PC-9 (cell line): Measurements from ENCODE around the gene TUBA1C. TPM values are rescaled to one million over a fixed set of nuclear protein-coding genes. Genes with fewer than 3 reads are reported as not detected.
"Not testable (repeated sequence)": the region's sequence is repeated elsewhere in the genome, so short reads cannot be mapped to it uniquely, and the experiment has no call there.

Source experiments
- BruUV-seq: library from RNA; stranded (reverse); fragments of 400-500 nt; replicated peaks from 2 replicates; lab custom pipeline; 2021; lab: Mats Ljungman, UMichigan
- CTCF ChIA-PET: fragments of 300-600 bp; sonication (Branson Sonifier 250); formaldehyde crosslinking; loops from one replicate; lab custom pipeline; 2022; ENCODE audit warnings: antibody characterized with exemption; lab: Charles Lee
- POLR2A ChIA-PET: fragments of 300-600 bp; sonication (Branson Sonifier 250); formaldehyde crosslinking; loops from one replicate; lab custom pipeline; 2022; ENCODE audit warnings: antibody characterized with exemption; ENCODE audit not compliant: unreplicated experiment; lab: Charles Lee
- DNase-seq, 2 experiments: peaks; one replicate each; pipeline versions ENCODE4 v3.0.0 to v3.0.0-alpha.2; 2015 to 2022; ENCODE audit warnings: mixed read lengths in 1 of 2
- H2AFZ ChIP-seq: fragments of 200-600 bp; sonication (generic); 2 replicates; pipeline ENCODE4 v1.8.1; 2017; ENCODE audit warnings: antibody characterized with exemption
- H3F3A ChIP-seq: fragments of 200-600 bp; sonication (generic); 2 replicates; pipeline ENCODE4 v1.8.1; 2017; ENCODE audit warnings: antibody characterized with exemption, mild to moderate bottlenecking, low read depth; ENCODE audit not compliant: insufficient read depth
- H3K27ac ChIP-seq: fragments of 200-600 bp; sonication (generic); 2 replicates; pipeline ENCODE4 v1.6.1; 2016; ENCODE audit warnings: mixed run types
- H3K27me3 ChIP-seq: fragments of 200-600 bp; sonication (generic); 2 replicates; pipeline ENCODE4 v1.6.1; 2016; ENCODE audit warnings: low read depth, mixed run types; ENCODE audit not compliant: insufficient read depth
- H3K36me3 ChIP-seq: fragments of 200-600 bp; sonication (generic); 2 replicates; pipeline ENCODE4 v1.6.1; 2016; ENCODE audit warnings: low read depth, mixed run types
- H3K4me1 ChIP-seq: fragments of 200-600 bp; sonication (generic); replicated peaks from 2 replicates; pipeline ENCODE4 v1.6.1; 2016; ENCODE audit warnings: mixed run types; ENCODE audit not compliant: insufficient read depth
- H3K4me2 ChIP-seq: fragments of 200-600 bp; sonication (generic); 2 replicates; pipeline ENCODE4 v1.6.1; 2017; ENCODE audit warnings: mixed run types
- H3K4me3 ChIP-seq: fragments of 200-600 bp; sonication (generic); 2 replicates; pipeline ENCODE4 v1.6.1; 2016; ENCODE audit warnings: mixed run types
- H3K79me2 ChIP-seq: fragments of 200-600 bp; sonication (generic); 2 replicates; pipeline ENCODE4 v1.6.1; 2017; ENCODE audit warnings: low read depth, mixed run types
- H3K9me2 ChIP-seq: fragments of 200-600 bp; sonication (generic); 2 replicates; pipeline ENCODE4 v1.8.1; 2017; ENCODE audit warnings: mild to moderate bottlenecking; ENCODE audit not compliant: insufficient read depth
- H3K9me3 ChIP-seq: fragments of 200-600 bp; sonication (generic); 2 replicates; pipeline ENCODE4 v1.8.1; 2016; ENCODE audit warnings: low read depth; ENCODE audit not compliant: insufficient read depth
- H4K20me1 ChIP-seq: fragments of 200-600 bp; sonication (generic); 2 replicates; pipeline ENCODE4 v1.8.1; 2017; ENCODE audit not compliant: insufficient read depth
- EZH2 ChIP-seq: fragments of 200-600 bp; sonication (generic); IDR thresholded peaks from 2 replicates; pipeline ENCODE4 v1.8.0; 2017; ENCODE audit warnings: antibody characterized with exemption, low read depth
- intact Hi-C: fragments of 100-400 bp; cut with micrococcal nuclease; formaldehyde crosslinking; loops from one replicate; pipeline ENCODE4 v1.10.0; 2022; ENCODE audit not compliant: unreplicated experiment
- total RNA-seq: library from RNA; stranded (reverse); gene quantifications from 2 replicates; pipeline ENCODE4 v1.2.3, GENCODE V29; 2021
- TF ChIP-seq, protein P1 (sequence below): fragments of 200-600 bp; sonication (generic); conservative IDR thresholded peaks from 2 replicates; pipeline ENCODE4 v1.6.1; 2017; ENCODE audit warnings: mixed run types, antibody characterized with exemption, mild to moderate bottlenecking, moderate library complexity

Gene TUBA1C
- total RNA-seq, 1 experiment from 2014 or later = 490 TPM

DNA sequence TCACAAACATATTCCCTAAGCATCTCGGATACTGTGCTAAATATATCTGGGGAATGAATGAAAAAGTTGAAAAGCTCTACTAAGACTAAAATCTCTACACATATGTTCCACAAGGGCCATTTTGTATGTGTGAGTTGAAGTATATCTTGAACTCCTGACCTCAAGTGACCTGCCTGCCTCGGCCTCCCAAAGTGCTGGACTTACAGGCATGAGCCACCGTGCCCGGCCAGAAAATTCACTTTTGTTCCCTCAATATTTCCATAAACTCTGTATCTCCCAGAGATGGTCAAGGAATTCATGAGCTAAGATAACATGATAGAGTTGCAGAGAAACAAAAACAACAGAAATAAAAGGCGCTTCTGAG lies 1.5 kb upstream of the TUBA1C start:
- Histone ChIP-seq H3K27ac (0 out of 2 replicates have a peak overlapping the region, but pooled peaks have one; percentile 54), H3K9me3 (no peaks in the 10 kb centered on the region), H3K4me2 (peak overlapping the region; percentile 71), H3K4me3 (peak overlapping the region; percentile 94; the same call in 1 of the 2 replicates), H3F3A (peaks cover 57% of the 10 kb centered on the region), H4K20me1 (peaks cover 22% of the 10 kb centered on the region), H3K27me3 (no peaks in the 10 kb centered on the region), H3K9me2 (no peaks in the 10 kb centered on the region), H2AFZ (no peak overlapping the region), H3K36me3 (peaks cover 18% of the 10 kb centered on the region), H3K4me1 (peaks cover 45% of the 10 kb centered on the region), H3K79me2 (peaks cover 58% of the 10 kb centered on the region)
- DNase-seq = no peak
- ChIA-PET POLR2A (interaction anchor here (0.5 to 0.8 kb wide), 7 partner anchors 31 to 443 kb away, joined by 3 to 16 read pairs (median 4); partner anchors contain the start of gene TUBA1B), CTCF (interaction anchor here (1.8 kb wide), 1 partner anchor 84 kb away, joined by 5 read pairs; no protein-coding TSS in a partner anchor)
- intact Hi-C loops = loop anchor here (1.0 to 10.0 kb wide), 2 partner anchors 28 to 199 kb away; partner anchors contain the start of genes KMT2D and RHEBL1
- TF ChIP-seq, protein P1, sequence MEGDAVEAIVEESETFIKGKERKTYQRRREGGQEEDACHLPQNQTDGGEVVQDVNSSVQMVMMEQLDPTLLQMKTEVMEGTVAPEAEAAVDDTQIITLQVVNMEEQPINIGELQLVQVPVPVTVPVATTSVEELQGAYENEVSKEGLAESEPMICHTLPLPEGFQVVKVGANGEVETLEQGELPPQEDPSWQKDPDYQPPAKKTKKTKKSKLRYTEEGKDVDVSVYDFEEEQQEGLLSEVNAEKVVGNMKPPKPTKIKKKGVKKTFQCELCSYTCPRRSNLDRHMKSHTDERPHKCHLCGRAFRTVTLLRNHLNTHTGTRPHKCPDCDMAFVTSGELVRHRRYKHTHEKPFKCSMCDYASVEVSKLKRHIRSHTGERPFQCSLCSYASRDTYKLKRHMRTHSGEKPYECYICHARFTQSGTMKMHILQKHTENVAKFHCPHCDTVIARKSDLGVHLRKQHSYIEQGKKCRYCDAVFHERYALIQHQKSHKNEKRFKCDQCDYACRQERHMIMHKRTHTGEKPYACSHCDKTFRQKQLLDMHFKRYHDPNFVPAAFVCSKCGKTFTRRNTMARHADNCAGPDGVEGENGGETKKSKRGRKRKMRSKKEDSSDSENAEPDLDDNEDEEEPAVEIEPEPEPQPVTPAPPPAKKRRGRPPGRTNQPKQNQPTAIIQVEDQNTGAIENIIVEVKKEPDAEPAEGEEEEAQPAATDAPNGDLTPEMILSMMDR = no peak
- TF ChIP-seq EZH2 = no peak
- no TSS peak for BruUV-seq

DNA sequence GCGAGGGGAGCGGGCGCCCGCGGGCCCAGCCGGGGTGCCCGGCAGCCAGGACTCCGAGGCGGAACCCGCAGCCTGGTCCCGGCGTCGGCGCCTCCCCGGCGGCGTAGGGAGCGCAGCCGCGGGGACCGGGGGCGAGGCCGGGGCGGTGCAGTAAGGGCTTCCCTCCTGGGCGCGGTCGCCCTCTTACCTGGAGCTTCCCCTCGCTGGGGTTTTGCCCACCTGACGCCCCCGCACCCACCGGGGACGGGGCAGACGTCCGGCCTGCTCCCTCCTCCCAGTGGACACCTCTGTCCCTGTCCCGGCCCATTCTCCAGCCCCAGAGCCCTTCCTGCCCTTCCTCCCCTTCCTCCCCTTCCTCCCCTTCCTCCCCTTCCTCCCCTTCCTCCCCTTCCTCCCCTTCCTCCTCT lies 413 bp upstream of the TUBA1C start:
- CTCF ChIA-PET = interaction anchor here (0.6 to 1.8 kb wide), 2 partner anchors 26 to 83 kb away, joined by 4 to 5 read pairs; no protein-coding TSS in a partner anchor
- Histone ChIP-seq H3K4me2 (peak overlapping the region; percentile 71), H4K20me1 (peaks cover 33% of the 10 kb centered on the region), H3K79me2 (peaks cover 64% of the 10 kb centered on the region), H3K27me3 (no peaks in the 10 kb centered on the region), H3K4me3 (peak overlapping the region; percentile 94), H3K9me2 (no peaks in the 10 kb centered on the region), H3K27ac (peak overlapping the region; percentile 54), H3K4me1 (peaks cover 50% of the 10 kb centered on the region), H3F3A (peaks cover 68% of the 10 kb centered on the region), H3K36me3 (peaks cover 25% of the 10 kb centered on the region), H2AFZ (peak overlapping the region; percentile 71; the same call in 1 of the 2 replicates), H3K9me3 (no peaks in the 10 kb centered on the region)
- TF ChIP-seq EZH2 = no peak
- TF ChIP-seq, protein P1 = no peak
- TSS peak; percentile 48 for BruUV-seq
- intact Hi-C loops = loop anchor here (10.0 kb wide), 1 partner anchor 200 kb away; the partner anchor contains the start of genes KMT2D and RHEBL1
- no peak for DNase-seq
- POLR2A ChIA-PET = interaction anchor here (0.5 to 0.7 kb wide), 7 partner anchors 42 to 447 kb away, joined by 3 to 27 read pairs (median 5); partner anchors contain the start of gene LMBR1L

DNA sequence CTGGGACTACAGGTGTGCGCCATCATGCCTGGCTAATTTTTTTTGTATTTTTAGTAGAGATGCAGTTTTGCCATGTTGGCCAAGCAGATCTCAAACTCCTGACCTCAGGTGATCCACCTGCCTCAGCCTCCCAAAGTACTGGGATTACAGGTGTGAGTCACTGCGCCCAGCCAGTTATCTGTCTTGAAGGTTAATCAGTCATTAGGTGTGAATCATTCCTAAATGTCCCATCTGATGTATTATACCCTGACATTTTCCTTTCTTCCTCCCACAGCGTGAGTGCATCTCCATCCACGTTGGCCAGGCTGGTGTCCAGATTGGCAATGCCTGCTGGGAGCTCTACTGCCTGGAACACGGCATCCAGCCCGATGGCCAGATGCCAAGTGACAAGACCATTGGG lies 4.3 kb downstream of the TUBA1C start:
- Histone ChIP-seq H3K4me1 (peaks cover 32% of the 10 kb centered on the region), H3K4me2 (peak overlapping the region; percentile 90), H3K27ac (peak overlapping the region; percentile 98), H3K36me3 (peaks cover 59% of the 10 kb centered on the region), H4K20me1 (peaks cover 78% of the 10 kb centered on the region), H3F3A (peaks cover 88% of the 10 kb centered on the region), H3K4me3 (peak overlapping the region; percentile 94; the same call in 1 of the 2 replicates), H3K79me2 (peaks cover 70% of the 10 kb centered on the region)
- ChIA-PET POLR2A (interaction anchor here (0.6 to 1.0 kb wide), 7 partner anchors 16 to 1013 kb away, joined by 3 to 11 read pairs (median 7); partner anchors contain the start of genes TROAP and TUBA1B), CTCF (interaction anchor here (0.7 to 0.9 kb wide), 2 partner anchors 98 to 181 kb away, joined by 3 to 4 read pairs; no protein-coding TSS in a partner anchor)
- not testable (repeated sequence) for H2AFZ ChIP-seq, DNase-seq, H3K27me3 ChIP-seq, H3K9me3 ChIP-seq, H3K9me2 ChIP-seq, BruUV-seq
- intact Hi-C loops = loop anchor here (10.0 kb wide), 1 partner anchor 204 kb away; the partner anchor contains the start of genes KMT2D and RHEBL1
